ENCODE data around the gene OLFML2A. TPM values are rescaled to one million over a fixed set of nuclear protein-coding genes. Genes with fewer than 3 reads are reported as not detected.

Gene OLFML2A
- total RNA-seq, 6 donors from 2014 or later: 4.2 to 35.6 (median 12.2) TPM

GRCh38 chr9:124765439-124765835, 11.5 kb upstream of the OLFML2A start:
- TF ChIP-seq POLR2A (IDR thresholded peaks at IDR 0.05) (no peak), CTCF (IDR thresholded peaks at IDR 0.05) (no peak), POLR2AphosphoS5 (IDR thresholded peaks at IDR 0.05) (no peak), EP300 (IDR thresholded peaks at IDR 0.05) (no peak)
- H3K27me3 ChIP-seq: peaks cover 0 to 5% (median 2%) of the 10 kb centered on the region in 4 donors
- no peak for ATAC-seq (ENCODE audit: low FRiP score in 2 of 2)
- H3K36me3 ChIP-seq: no peaks in the 10 kb centered on the region
- H3K27ac ChIP-seq: no peak overlapping the region
- no peak overlapping the region for H3K4me3 ChIP-seq
- H3K4me1 ChIP-seq: peaks cover 11 to 20% (median 14%) of the 10 kb centered on the region in 4 donors
- no peak for DNase-seq
- 77 to 84% methylated on average over 6 of the region's 6 CpGs for WGBS, 2 donors
- H3K9me3 ChIP-seq: no peaks in the 10 kb centered on the region

- Histone ChIP-seq H3K27ac (no peak overlapping the region), H3K36me3 (no peaks in the 10 kb centered on the region), H3K4me3 (no peak overlapping the region), H3K4me1 (peaks cover 11 to 26% (median 16%) of the 10 kb centered on the region in 4 donors), H3K27me3 (peaks cover 0 to 5% (median 2%) of the 10 kb centered on the region in 4 donors), H3K9me3 (no peaks in the 10 kb centered on the region)
- no peak for DNase-seq
- ATAC-seq (ENCODE audit: low FRiP score in 2 of 2): no peak
- TF ChIP-seq CTCF (IDR thresholded peaks at IDR 0.05) (no peak), EP300 (IDR thresholded peaks at IDR 0.05) (no peak), POLR2A (IDR thresholded peaks at IDR 0.05) (no peak), POLR2AphosphoS5 (IDR thresholded peaks at IDR 0.05) (no peak)
- WGBS, 2 donors: 97 to 100% methylated on average over 1 of the region's 1 CpG
Measured at GRCh38 chr9:124766326-124766725, 10.6 kb upstream of the OLFML2A start.

- Histone ChIP-seq H3K36me3 (no peaks in the 10 kb centered on the region), H3K9me3 (no peaks in the 10 kb centered on the region), H3K4me3 (no peak overlapping the region), H3K27ac (no peak overlapping the region), H3K4me1 (peaks cover 14 to 30% (median 19%) of the 10 kb centered on the region in 4 donors), H3K27me3 (peaks cover 0 to 5% (median 2%) of the 10 kb centered on the region in 4 donors)
- ATAC-seq (ENCODE audit: low FRiP score in 2 of 2) (no peak), DNase-seq (no peak)
- WGBS, 2 donors: 73 to 79% methylated on average over 4 of the region's 4 CpGs
- TF ChIP-seq CTCF (IDR thresholded peaks at IDR 0.05) (no peak), POLR2AphosphoS5 (IDR thresholded peaks at IDR 0.05) (no peak), EP300 (IDR thresholded peaks at IDR 0.05) (no peak), POLR2A (IDR thresholded peaks at IDR 0.05) (no peak)
Measured at GRCh38 chr9:124766815-124767554, 9.9 kb upstream of the OLFML2A start.

- H3K27me3 ChIP-seq: peaks cover 0 to 5% (median 2%) of the 10 kb centered on the region in 4 donors
- DNase-seq: no peak
- TF ChIP-seq EP300 (IDR thresholded peaks at IDR 0.05): no peak
- H3K9me3 ChIP-seq: no peaks in the 10 kb centered on the region
- no peak for ATAC-seq (ENCODE audit: low FRiP score in 2 of 2)
- H3K4me1 ChIP-seq: peaks cover 18 to 35% (median 22%) of the 10 kb centered on the region in 4 donors
- no peaks in the 10 kb centered on the region for H3K36me3 ChIP-seq
- H3K27ac ChIP-seq: no peak overlapping the region
- WGBS, 2 donors: 66 to 68% methylated on average over 2 of the region's 2 CpGs
- H3K4me3 ChIP-seq: no peak overlapping the region
Measured at GRCh38 chr9:124767821-124768220, 9.1 kb upstream of the OLFML2A start.

- ATAC-seq (ENCODE audit: low FRiP score in 2 of 2) (no peak), DNase-seq (no peak)
- Histone ChIP-seq H3K27me3 (peaks cover 0 to 5% (median 2%) of the 10 kb centered on the region in 4 donors), H3K4me3 (no peak overlapping the region), H3K4me1 (peaks cover 18 to 35% (median 22%) of the 10 kb centered on the region in 4 donors), H3K36me3 (no peaks in the 10 kb centered on the region), H3K9me3 (no peaks in the 10 kb centered on the region), H3K27ac (no peak overlapping the region)
- 41 to 49% methylated on average over 3 of the region's 3 CpGs for WGBS, 2 donors
- TF ChIP-seq EP300 (IDR thresholded peaks at IDR 0.05) (no peak), POLR2A (IDR thresholded peaks at IDR 0.05) (no peak), POLR2AphosphoS5 (IDR thresholded peaks at IDR 0.05) (no peak), CTCF (IDR thresholded peaks at IDR 0.05) (no peak)
Measured at GRCh38 chr9:124768334-124768733, 8.6 kb upstream of the OLFML2A start.

All from upper lobe of left lung (tissue), 6 donors.